ENCODE measurements around the gene TP53TG5.

The TP53TG5 gene

GRCh38 chr20:45362804-45363610, 15.1 kb downstream of the TP53TG5 start, which contains the start of gene SYS1 (continued):
- TF ChIP-seq TSHZ1 (tag by site-specific recombination; IDR thresholded peaks at IDR 0.05; ENCODE audit: borderline replicate concordance) = no peak
- no peak for TF ChIP-seq ZNF184 (tag by site-specific recombination; IDR thresholded peaks at IDR 0.05)
- no peak for TF ChIP-seq ZNF704 (tag by site-specific recombination; IDR thresholded peaks at IDR 0.05)
- no peak for TF ChIP-seq ZNF837 (tag by site-specific recombination; IDR thresholded peaks at IDR 0.05)
- no peak for TF ChIP-seq ZNF660 (tag by site-specific recombination; IDR thresholded peaks at IDR 0.05)
- TF ChIP-seq GFI1B (tag by site-specific recombination; IDR thresholded peaks at IDR 0.05) = no peak
- no peak for TF ChIP-seq ZNF677 (tag by site-specific recombination; IDR thresholded peaks at IDR 0.05)
- no peak for TF ChIP-seq ZBTB1 (tag by site-specific recombination; IDR thresholded peaks at IDR 0.05)
- TF ChIP-seq GLI4 (tag by site-specific recombination; IDR thresholded peaks at IDR 0.05) = no peak
- TF ChIP-seq ZNF558 (tag by site-specific recombination; IDR thresholded peaks at IDR 0.05) = no peak; the same call in none of the 2 replicates
- 0 out of 2 replicates have a peak, but pooled peaks have one; percentile 5 for TF ChIP-seq PRDM1 (tag by site-specific recombination; IDR thresholded peaks at IDR 0.05)
- no peak for TF ChIP-seq ZNF624 (tag by site-specific recombination; IDR thresholded peaks at IDR 0.05)
- no peak for TF ChIP-seq ZNF266 (tag by site-specific recombination; IDR thresholded peaks at IDR 0.05; ENCODE audit: low read depth)
- TF ChIP-seq ZNF560 (tag by site-specific recombination; IDR thresholded peaks at IDR 0.05; ENCODE audit: borderline replicate concordance) = no peak
- peak; percentile 100 for TF ChIP-seq PRDM10 (tag by site-specific recombination; IDR thresholded peaks at IDR 0.05)
- TF ChIP-seq ZNF274 (IDR thresholded peaks at IDR 0.05; ENCODE audit: low read length) = no peak
- TF ChIP-seq ZNF274 (tag by site-specific recombination; IDR thresholded peaks at IDR 0.05; ENCODE audit: borderline replicate concordance) = no peak
- no peak for TF ChIP-seq PRDM4 (tag by site-specific recombination; IDR thresholded peaks at IDR 0.05)
- TF ChIP-seq, protein P1, sequence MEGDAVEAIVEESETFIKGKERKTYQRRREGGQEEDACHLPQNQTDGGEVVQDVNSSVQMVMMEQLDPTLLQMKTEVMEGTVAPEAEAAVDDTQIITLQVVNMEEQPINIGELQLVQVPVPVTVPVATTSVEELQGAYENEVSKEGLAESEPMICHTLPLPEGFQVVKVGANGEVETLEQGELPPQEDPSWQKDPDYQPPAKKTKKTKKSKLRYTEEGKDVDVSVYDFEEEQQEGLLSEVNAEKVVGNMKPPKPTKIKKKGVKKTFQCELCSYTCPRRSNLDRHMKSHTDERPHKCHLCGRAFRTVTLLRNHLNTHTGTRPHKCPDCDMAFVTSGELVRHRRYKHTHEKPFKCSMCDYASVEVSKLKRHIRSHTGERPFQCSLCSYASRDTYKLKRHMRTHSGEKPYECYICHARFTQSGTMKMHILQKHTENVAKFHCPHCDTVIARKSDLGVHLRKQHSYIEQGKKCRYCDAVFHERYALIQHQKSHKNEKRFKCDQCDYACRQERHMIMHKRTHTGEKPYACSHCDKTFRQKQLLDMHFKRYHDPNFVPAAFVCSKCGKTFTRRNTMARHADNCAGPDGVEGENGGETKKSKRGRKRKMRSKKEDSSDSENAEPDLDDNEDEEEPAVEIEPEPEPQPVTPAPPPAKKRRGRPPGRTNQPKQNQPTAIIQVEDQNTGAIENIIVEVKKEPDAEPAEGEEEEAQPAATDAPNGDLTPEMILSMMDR (tag by site-specific recombination; IDR thresholded peaks at IDR 0.05) = peak; percentile 100
- no peak for TF ChIP-seq ZNF350 (tag by site-specific recombination; IDR thresholded peaks at IDR 0.05)
- no peak for TF ChIP-seq ZNF777 (tag by site-specific recombination; IDR thresholded peaks at IDR 0.05; ENCODE audit: borderline replicate concordance)
- no peak for TF ChIP-seq SETDB1 (IDR thresholded peaks at IDR 0.05; ENCODE audit: insufficient read length, low read length)
- TF ChIP-seq ZFP37 (tag by site-specific recombination; IDR thresholded peaks at IDR 0.05) = peak; percentile 59; the same call in 1 of the 2 replicates
- TF ChIP-seq ZNF211 (tag by site-specific recombination; IDR thresholded peaks at IDR 0.05; ENCODE audit: low read depth) = no peak
- no peak for TF ChIP-seq BCL6B (tag by site-specific recombination; IDR thresholded peaks at IDR 0.05)
- TF ChIP-seq ZBTB20 (tag by site-specific recombination; IDR thresholded peaks at IDR 0.05) = peak; percentile 68

All from HEK293 (cell line).